ENCODE results near the gene TIMP2.

The TIMP2 gene

GRCh38 chr17:78862073-78863023 is 62.8 kb downstream of the TIMP2 start:
- ATAC-seq, result no peak

- no peak for ATAC-seq
These were observed 64.0 kb downstream of the TIMP2 start for GRCh38 chr17:78861229-78861628.

GRCh38 chr17:78859051-78859450 is 66.1 kb downstream of the TIMP2 start:
- no peak for ATAC-seq

- ATAC-seq, result no peak
These were observed 67.9 kb downstream of the TIMP2 start for GRCh38 chr17:78857266-78857665.

- ATAC-seq, result peak in 1 of 2 donors; percentile 13
These were observed 69.5 kb downstream of the TIMP2 start for GRCh38 chr17:78855561-78856165.

GRCh38 chr17:78854508-78854907 is 70.7 kb downstream of the TIMP2 start:
- ATAC-seq, result no peak

GRCh38 chr17:78853926-78854394 is 71.2 kb downstream of the TIMP2 start:
- ATAC-seq, result no peak

GRCh38 chr17:78852709-78853121 is 72.5 kb downstream of the TIMP2 start:
- no peak for ATAC-seq

- ATAC-seq, result no peak
These were observed 76.2 kb downstream of the TIMP2 start for GRCh38 chr17:78849026-78849425.

GRCh38 chr17:78847052-78847451 is 78.1 kb downstream of the TIMP2 start:
- no peak for ATAC-seq

- no peak for ATAC-seq
These were observed 80.7 kb downstream of the TIMP2 start for GRCh38 chr17:78844301-78845005.

- ATAC-seq, result no peak
These were observed 82.2 kb downstream of the TIMP2 start for GRCh38 chr17:78842881-78843565.

GRCh38 chr17:78840780-78841611 is 84.2 kb downstream of the TIMP2 start, which contains the start of gene USP36:
Gene USP36 (minus strand): TSS chr17:78840814. CDS start chr17:78836363, 4,451 bp downstream.
- peak; percentile 90 to 91 for ATAC-seq

- no peak for ATAC-seq
These were observed 84.7 kb downstream of the TIMP2 start for GRCh38 chr17:78840530-78840779.

GRCh38 chr17:78839762-78840529 is 85.2 kb downstream of the TIMP2 start:
- ATAC-seq, result peak; percentile 4 to 13

GRCh38 chr17:78839235-78839761 is 85.9 kb downstream of the TIMP2 start:
- ATAC-seq, result no peak

- no peak for ATAC-seq
These were observed 86.6 kb downstream of the TIMP2 start for GRCh38 chr17:78838574-78839005.

- no peak for ATAC-seq
These were observed 88.7 kb downstream of the TIMP2 start for GRCh38 chr17:78836420-78837021.

GRCh38 chr17:78834571-78834970 is 90.6 kb downstream of the TIMP2 start:
- ATAC-seq, result no peak

GRCh38 chr17:78832541-78832810 is 92.7 kb downstream of the TIMP2 start:
- ATAC-seq, result no peak

Measured in activated CD4-positive, CD25-positive, alpha-beta regulatory T cell treated with anti-CD3 and anti-CD28 coated beads, Interleukin-2, amount 50 U/mL, for 24 hours (primary cell).